ENCODE data around the gene TRAF1.

DNA sequence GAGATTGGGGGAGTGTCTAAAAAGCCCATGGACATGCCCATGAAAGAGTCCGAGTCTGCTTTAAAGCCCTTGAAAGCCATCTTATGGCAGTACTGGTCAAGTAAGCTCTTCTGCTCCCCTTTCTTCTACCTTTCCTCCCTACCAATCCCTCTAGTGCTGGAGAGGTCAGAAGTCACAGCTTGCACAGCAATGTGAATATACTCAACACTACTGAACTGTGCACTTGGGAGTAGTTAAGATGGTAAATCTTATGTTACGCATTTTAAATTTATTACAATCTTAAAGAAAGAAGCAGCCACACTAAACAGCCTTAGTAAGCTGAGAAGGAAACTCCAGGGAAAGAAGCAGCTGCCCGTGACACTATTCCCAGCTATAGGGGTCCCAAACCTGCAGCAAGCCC, 12.3 kb upstream of the TRAF1 start:
- no peak for TF ChIP-seq POLR2AphosphoS5 (IDR thresholded peaks at IDR 0.05; ENCODE audit: borderline replicate concordance, low read depth, low read length)
- TF ChIP-seq EZH2 (IDR thresholded peaks at IDR 0.05), result no peak
- no peak for TF ChIP-seq FOXP2 (optimal IDR thresholded peaks at IDR 0.05; ENCODE audit: control extremely low read depth, extremely low read length, insufficient read depth)
